ENCODE data around the gene PCGF5. TPM values are rescaled to one million over a fixed set of nuclear protein-coding genes. Genes with fewer than 3 reads are reported as not detected.

The PCGF5 gene
- total RNA-seq, 1 experiment from 2014 or later: 27.7 TPM

- no peak for TF ChIP-seq EZH2 (IDR thresholded peaks at IDR 0.05; ENCODE audit: low read depth)
- TF ChIP-seq CTCF (conservative IDR thresholded peaks at IDR 0.05): no peak
- intact Hi-C loops (cut with micrococcal nuclease; ENCODE audit: unreplicated experiment): no loop called here
- Histone ChIP-seq H3K4me1 (replicated peaks; ENCODE audit: insufficient read depth) (no peaks in the 10 kb centered on the region), H3K9me2 (ENCODE audit: insufficient read depth) (no peaks in the 10 kb centered on the region), H4K20me1 (ENCODE audit: insufficient read depth) (no peaks in the 10 kb centered on the region), H3K79me2 (ENCODE audit: low read depth) (no peaks in the 10 kb centered on the region), H3F3A (ENCODE audit: insufficient read depth, low read depth) (no peaks in the 10 kb centered on the region), H3K27ac (no peak overlapping the region), H3K4me3 (no peak overlapping the region), H3K27me3 (ENCODE audit: insufficient read depth, low read depth) (no peaks in the 10 kb centered on the region), H3K4me2 (no peak overlapping the region), H3K36me3 (ENCODE audit: low read depth) (no peaks in the 10 kb centered on the region), H3K9me3 (ENCODE audit: insufficient read depth, low read depth) (no peaks in the 10 kb centered on the region), H2AFZ (no peak overlapping the region)
- no TSS peak for BruUV-seq (replicated peaks)
- POLR2A ChIA-PET (ENCODE audit: unreplicated experiment): no interaction called here
- DNase-seq: no peak
- CTCF ChIA-PET: no interaction called here
Observed at GRCh38 chr10:91247360-91248111, 27.1 kb downstream of the PCGF5 start.

- no peaks in the 10 kb centered on the region for H3K4me1 ChIP-seq (replicated peaks; ENCODE audit: insufficient read depth)
- intact Hi-C loops (cut with micrococcal nuclease; ENCODE audit: unreplicated experiment): loop anchor here (2.0 kb wide), 1 partner anchor 207 kb away; no protein-coding TSS in a partner anchor
- no peaks in the 10 kb centered on the region for H3K9me2 ChIP-seq (ENCODE audit: insufficient read depth)
- POLR2A ChIA-PET (ENCODE audit: unreplicated experiment): no interaction called here
- DNase-seq: no peak
- H4K20me1 ChIP-seq (ENCODE audit: insufficient read depth): no peaks in the 10 kb centered on the region
- no peaks in the 10 kb centered on the region for H3K79me2 ChIP-seq (ENCODE audit: low read depth)
- no peak overlapping the region for H3K4me2 ChIP-seq
- TF ChIP-seq CTCF (conservative IDR thresholded peaks at IDR 0.05): no peak
- TF ChIP-seq EZH2 (IDR thresholded peaks at IDR 0.05; ENCODE audit: low read depth): no peak
- no peak overlapping the region for H3K4me3 ChIP-seq
- no peaks in the 10 kb centered on the region for H3F3A ChIP-seq (ENCODE audit: insufficient read depth, low read depth)
- BruUV-seq (replicated peaks): no TSS peak
- CTCF ChIA-PET: interaction anchor here (1.7 kb wide), 1 partner anchor 161 kb away, joined by 4 read pairs; no protein-coding TSS in a partner anchor
- H3K36me3 ChIP-seq (ENCODE audit: low read depth): no peaks in the 10 kb centered on the region
- H3K27me3 ChIP-seq (ENCODE audit: insufficient read depth, low read depth): no peaks in the 10 kb centered on the region
- no peak overlapping the region for H2AFZ ChIP-seq
- H3K9me3 ChIP-seq (ENCODE audit: insufficient read depth, low read depth): no peaks in the 10 kb centered on the region
- no peak overlapping the region for H3K27ac ChIP-seq
Observed at GRCh38 chr10:91249700-91250099, 29.2 kb downstream of the PCGF5 start.

- Histone ChIP-seq H3K4me3 (no peak overlapping the region), H3K4me2 (no peak overlapping the region), H3K4me1 (replicated peaks; ENCODE audit: insufficient read depth) (no peaks in the 10 kb centered on the region), H3K27me3 (ENCODE audit: insufficient read depth, low read depth) (no peaks in the 10 kb centered on the region), H3K27ac (no peak overlapping the region), H3K9me2 (ENCODE audit: insufficient read depth) (no peaks in the 10 kb centered on the region), H3F3A (ENCODE audit: insufficient read depth, low read depth) (no peaks in the 10 kb centered on the region), H3K9me3 (ENCODE audit: insufficient read depth, low read depth) (no peaks in the 10 kb centered on the region), H3K79me2 (ENCODE audit: low read depth) (no peaks in the 10 kb centered on the region), H4K20me1 (ENCODE audit: insufficient read depth) (no peaks in the 10 kb centered on the region), H2AFZ (no peak overlapping the region), H3K36me3 (ENCODE audit: low read depth) (no peaks in the 10 kb centered on the region)
- intact Hi-C loops (cut with micrococcal nuclease; ENCODE audit: unreplicated experiment): loop anchor here (2.0 kb wide), 1 partner anchor 208 kb away; no protein-coding TSS in a partner anchor
- POLR2A ChIA-PET (ENCODE audit: unreplicated experiment): interaction anchor here (0.6 kb wide), 1 partner anchor 1598 kb away, joined by 4 read pairs; the partner anchor contains the start of gene EXOC6
- TF ChIP-seq EZH2 (IDR thresholded peaks at IDR 0.05; ENCODE audit: low read depth): no peak
- no peak for TF ChIP-seq CTCF (conservative IDR thresholded peaks at IDR 0.05)
- CTCF ChIA-PET: interaction anchor here (1.3 to 1.7 kb wide), 3 partner anchors 162 to 245 kb away, joined by 4 to 5 read pairs (median 4); no protein-coding TSS in a partner anchor
- no TSS peak for BruUV-seq (replicated peaks)
- DNase-seq: no peak
Observed at GRCh38 chr10:91250341-91250740, 29.9 kb downstream of the PCGF5 start.

All from PC-9 (cell line).